ENCODE data around the gene RAB1A. TPM values are rescaled to one million over a fixed set of nuclear protein-coding genes. Genes with fewer than 3 reads are reported as not detected.

Gene RAB1A
- total RNA-seq, 4 donors from 2014 or later = 78.5 to 153 (median 103) TPM

DNA sequence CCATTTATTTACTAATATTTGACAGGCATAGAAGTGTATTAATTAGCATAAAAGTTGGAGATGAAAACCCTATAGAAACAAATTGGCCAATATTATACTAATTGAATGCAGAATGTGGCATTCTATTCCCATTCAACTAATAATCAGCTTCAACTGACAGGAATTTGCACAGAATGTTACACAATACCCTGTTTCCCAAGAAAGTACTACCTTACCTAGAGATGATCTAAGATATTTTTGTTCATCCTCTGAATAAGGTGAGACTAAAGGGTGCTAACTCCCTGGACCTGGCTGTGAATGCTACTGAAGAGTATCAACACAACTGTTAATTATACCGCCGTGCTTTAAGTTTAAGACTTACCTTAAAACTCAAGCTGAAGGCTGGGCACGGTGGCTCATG, 44.8 kb downstream of the RAB1A start:
- Histone ChIP-seq H3K9me3 (no peaks in the 10 kb centered on the region), H3K27ac (no peak overlapping the region), H3K4me3 (no peak overlapping the region), H3K27me3 (no peaks in the 10 kb centered on the region), H3K4me1 (no peaks in the 10 kb centered on the region), H3K36me3 (no peaks in the 10 kb centered on the region)
- TF ChIP-seq, protein P1, sequence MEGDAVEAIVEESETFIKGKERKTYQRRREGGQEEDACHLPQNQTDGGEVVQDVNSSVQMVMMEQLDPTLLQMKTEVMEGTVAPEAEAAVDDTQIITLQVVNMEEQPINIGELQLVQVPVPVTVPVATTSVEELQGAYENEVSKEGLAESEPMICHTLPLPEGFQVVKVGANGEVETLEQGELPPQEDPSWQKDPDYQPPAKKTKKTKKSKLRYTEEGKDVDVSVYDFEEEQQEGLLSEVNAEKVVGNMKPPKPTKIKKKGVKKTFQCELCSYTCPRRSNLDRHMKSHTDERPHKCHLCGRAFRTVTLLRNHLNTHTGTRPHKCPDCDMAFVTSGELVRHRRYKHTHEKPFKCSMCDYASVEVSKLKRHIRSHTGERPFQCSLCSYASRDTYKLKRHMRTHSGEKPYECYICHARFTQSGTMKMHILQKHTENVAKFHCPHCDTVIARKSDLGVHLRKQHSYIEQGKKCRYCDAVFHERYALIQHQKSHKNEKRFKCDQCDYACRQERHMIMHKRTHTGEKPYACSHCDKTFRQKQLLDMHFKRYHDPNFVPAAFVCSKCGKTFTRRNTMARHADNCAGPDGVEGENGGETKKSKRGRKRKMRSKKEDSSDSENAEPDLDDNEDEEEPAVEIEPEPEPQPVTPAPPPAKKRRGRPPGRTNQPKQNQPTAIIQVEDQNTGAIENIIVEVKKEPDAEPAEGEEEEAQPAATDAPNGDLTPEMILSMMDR (IDR thresholded peaks at IDR 0.05) = no peak
- TF ChIP-seq POLR2A (IDR thresholded peaks at IDR 0.05) = no peak
- no peak for DNase-seq
- intact Hi-C loops (cut with DNase I; ENCODE audit: low total_unique reads) = no loop called here

DNA sequence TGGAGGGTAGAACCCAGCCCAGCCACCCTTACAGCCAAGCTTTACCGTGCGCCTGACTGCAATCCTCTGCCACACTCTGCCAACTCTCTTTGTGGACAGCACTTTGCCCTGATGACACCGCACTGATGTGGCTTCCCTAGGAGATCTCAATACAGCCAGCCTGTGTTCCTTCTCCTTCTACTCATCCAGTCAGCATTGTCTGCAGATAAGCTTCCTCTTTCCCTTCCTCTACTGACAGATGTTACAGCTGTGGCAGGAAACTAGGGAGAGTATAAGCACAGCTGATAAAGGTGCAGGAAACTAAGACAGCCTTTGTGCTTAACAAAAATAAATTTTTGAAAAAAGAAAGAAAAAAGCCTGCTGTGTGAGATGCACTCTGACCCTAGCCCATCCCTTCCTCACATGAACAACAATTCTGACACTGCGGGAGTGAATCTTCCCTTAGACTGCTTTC, 48.6 kb downstream of the RAB1A start:
- H3K27me3 ChIP-seq = no peaks in the 10 kb centered on the region
- H3K27ac ChIP-seq = no peak overlapping the region
- no peaks in the 10 kb centered on the region for H3K9me3 ChIP-seq
- TF ChIP-seq POLR2A (IDR thresholded peaks at IDR 0.05) = no peak
- TF ChIP-seq, protein P1 (IDR thresholded peaks at IDR 0.05) = no peak
- peaks cover under 1 to 5% of the 10 kb centered on the region in 2 donors for H3K4me1 ChIP-seq
- H3K36me3 ChIP-seq = no peaks in the 10 kb centered on the region
- no peak for DNase-seq
- no peak overlapping the region for H3K4me3 ChIP-seq
- intact Hi-C loops (cut with DNase I; ENCODE audit: low total_unique reads) = no loop called here

DNA sequence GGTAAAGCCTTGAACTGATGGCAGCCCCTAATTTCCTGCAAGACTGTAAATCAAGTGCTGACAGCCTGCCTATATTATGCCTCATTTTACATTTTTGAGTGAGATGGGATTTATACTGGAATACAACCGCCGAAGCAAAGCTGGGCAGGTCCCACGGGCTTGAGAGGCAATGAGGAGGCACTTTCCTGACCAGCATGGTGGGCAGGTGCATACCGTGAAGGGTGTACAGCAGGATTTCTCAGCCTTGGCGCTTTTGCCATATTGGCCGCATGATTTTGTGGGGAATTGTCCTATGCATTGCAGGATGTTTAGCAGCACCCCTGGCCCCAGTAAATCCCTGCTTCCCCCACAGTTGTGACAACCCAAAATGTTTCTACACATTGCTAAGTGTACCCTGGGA, 50.9 kb downstream of the RAB1A start:
- Histone ChIP-seq H3K36me3 (no peaks in the 10 kb centered on the region), H3K9me3 (no peaks in the 10 kb centered on the region), H3K4me1 (peaks cover 10 to 12% of the 10 kb centered on the region in 2 donors), H3K4me3 (no peak overlapping the region), H3K27ac (no peak overlapping the region), H3K27me3 (no peaks in the 10 kb centered on the region)
- DNase-seq = no peak
- intact Hi-C loops (cut with DNase I; ENCODE audit: low total_unique reads) = no loop called here
- TF ChIP-seq, protein P1 (IDR thresholded peaks at IDR 0.05) = no peak
- TF ChIP-seq POLR2A (IDR thresholded peaks at IDR 0.05) = no peak

DNA sequence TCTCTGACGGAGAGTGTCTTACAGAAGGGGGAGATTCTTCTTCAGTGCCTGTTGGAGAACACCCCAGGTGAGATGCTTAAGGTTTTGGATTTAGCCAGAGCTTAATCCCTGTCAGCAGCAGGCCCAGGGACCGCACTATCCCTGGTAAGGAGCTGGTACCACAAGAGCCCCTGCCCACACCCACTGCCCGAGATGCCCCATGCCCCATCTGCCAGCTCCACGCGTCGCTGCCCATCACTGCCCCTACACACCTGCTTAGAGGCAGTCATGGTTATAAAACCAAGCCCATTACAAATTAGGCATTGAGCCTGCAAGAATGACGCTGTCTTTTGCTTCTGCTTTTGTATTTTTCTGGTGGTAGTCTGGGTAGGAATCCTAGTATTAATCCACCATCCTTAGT, 52.0 kb downstream of the RAB1A start:
- Histone ChIP-seq H3K4me3 (no peak overlapping the region), H3K36me3 (no peaks in the 10 kb centered on the region), H3K27ac (no peak overlapping the region), H3K27me3 (no peaks in the 10 kb centered on the region), H3K9me3 (no peaks in the 10 kb centered on the region), H3K4me1 (peaks cover 10 to 12% of the 10 kb centered on the region in 2 donors)
- intact Hi-C loops (cut with DNase I; ENCODE audit: low total_unique reads) = no loop called here
- TF ChIP-seq POLR2A (IDR thresholded peaks at IDR 0.05) = no peak
- TF ChIP-seq, protein P1 (IDR thresholded peaks at IDR 0.05) = no peak
- no peak for DNase-seq

- Histone ChIP-seq H3K4me1 (peaks cover 10 to 12% of the 10 kb centered on the region in 2 donors), H3K9me3 (no peaks in the 10 kb centered on the region), H3K27ac (peak overlapping the region; percentile 25 to 56), H3K36me3 (no peaks in the 10 kb centered on the region), H3K27me3 (no peaks in the 10 kb centered on the region), H3K4me3 (no peak overlapping the region)
- TF ChIP-seq, protein P1 (IDR thresholded peaks at IDR 0.05) = no peak
- no peak for TF ChIP-seq POLR2A (IDR thresholded peaks at IDR 0.05)
- no peak for DNase-seq
- intact Hi-C loops (cut with DNase I; ENCODE audit: low total_unique reads) = no loop called here
Measured at GRCh38 chr2:65076345-65076710, 53.6 kb downstream of the RAB1A start.

Data from uterus (tissue), 4 donors.